ENCODE results near the gene CSNK1E. TPM values are rescaled to one million over a fixed set of nuclear protein-coding genes. Genes with fewer than 3 reads are reported as not detected.
A peak's percentile ranks its signal among the peaks of the same experiment; 100 is the strongest.

Gene CSNK1E
- total RNA-seq, 1 donor = 122 TPM

GRCh38 chr22:38309614-38310517, 7.4 kb downstream of the CSNK1E start:
- no peak for DNase-seq (ENCODE audit: low read depth in 2 of 3, low spot score in 2 of 3)

GRCh38 chr22:38308791-38309498, 8.3 kb downstream of the CSNK1E start:
- DNase-seq (ENCODE audit: low read depth in 2 of 3, low spot score in 2 of 3) = no peak

- DNase-seq (ENCODE audit: low read depth in 2 of 3, low spot score in 2 of 3) = no peak
Observed at GRCh38 chr22:38305471-38306448, 11.5 kb downstream of the CSNK1E start.

- DNase-seq (ENCODE audit: low read depth in 2 of 3, low spot score in 2 of 3) = no peak
Observed at GRCh38 chr22:38304526-38304925, 12.7 kb downstream of the CSNK1E start.

- DNase-seq (ENCODE audit: low read depth in 2 of 3, low spot score in 2 of 3) = no peak
Observed at GRCh38 chr22:38303974-38304373, 13.3 kb downstream of the CSNK1E start.

- no peak for DNase-seq (ENCODE audit: low read depth in 2 of 3, low spot score in 2 of 3)
Observed at GRCh38 chr22:38302906-38303305, 14.3 kb downstream of the CSNK1E start.

- no peak for DNase-seq (ENCODE audit: low read depth in 2 of 3, low spot score in 2 of 3)
Observed at GRCh38 chr22:38300946-38301345, 16.3 kb downstream of the CSNK1E start.

- no peak for DNase-seq (ENCODE audit: low read depth in 2 of 3, low spot score in 2 of 3)
Observed at GRCh38 chr22:38300197-38300945, 16.9 kb downstream of the CSNK1E start.

GRCh38 chr22:38299770-38300102, 17.5 kb downstream of the CSNK1E start:
- no peak for DNase-seq (ENCODE audit: low read depth in 2 of 3, low spot score in 2 of 3)

GRCh38 chr22:38298312-38299005, 18.8 kb downstream of the CSNK1E start:
- DNase-seq (ENCODE audit: low read depth in 2 of 3, low spot score in 2 of 3) = peak in 1 of 3 donors; percentile 43

- DNase-seq (ENCODE audit: low read depth in 2 of 3, low spot score in 2 of 3) = no peak
Observed at GRCh38 chr22:38296372-38296771, 20.9 kb downstream of the CSNK1E start.

GRCh38 chr22:38295863-38296262, 21.4 kb downstream of the CSNK1E start:
- no peak for DNase-seq (ENCODE audit: low read depth in 2 of 3, low spot score in 2 of 3)

GRCh38 chr22:38295339-38295738, 21.9 kb downstream of the CSNK1E start:
- DNase-seq (ENCODE audit: low read depth in 2 of 3, low spot score in 2 of 3) = no peak

- DNase-seq (ENCODE audit: low read depth in 2 of 3, low spot score in 2 of 3) = no peak
Observed at GRCh38 chr22:38294193-38294592, 23.0 kb downstream of the CSNK1E start.

- DNase-seq (ENCODE audit: low read depth in 2 of 3, low spot score in 2 of 3) = no peak
Observed at GRCh38 chr22:38292694-38293093, 24.5 kb downstream of the CSNK1E start.

- peak in 1 of 3 donors; percentile 22 for DNase-seq (ENCODE audit: low read depth in 2 of 3, low spot score in 2 of 3)
Observed at GRCh38 chr22:38291201-38291777, 25.9 kb downstream of the CSNK1E start.

GRCh38 chr22:38290347-38290746, 26.9 kb downstream of the CSNK1E start:
- no peak for DNase-seq (ENCODE audit: low read depth in 2 of 3, low spot score in 2 of 3)

- DNase-seq (ENCODE audit: low read depth in 2 of 3, low spot score in 2 of 3) = no peak
Observed at GRCh38 chr22:38289583-38290082, 27.6 kb downstream of the CSNK1E start.
